Fibroblast of lung (primary cell): ENCODE measurements around the gene NUP133.

Experiments
- CTCF ChIP-seq, 2 donors: IDR thresholded peaks in 1 of 2; conservative IDR thresholded peaks in 1 of 2; 1 replicate in 1 of 2; 2 replicates in 1 of 2; pipeline ENCODE4 v1.5.1; 2011 to 2012; ENCODE audit warnings: low read length in 2 of 2, control low read depth in 1 of 2, inconsistent platforms in 1 of 2, low read depth in 1 of 2, mild to moderate bottlenecking in 1 of 2
- EZH2 ChIP-seq: IDR thresholded peaks from 2 replicates; pipeline ENCODE4 v1.5.1; 2012; ENCODE audit warnings: low read length, control low read depth, mild to moderate bottlenecking; ENCODE audit errors: missing control alignments

- TF ChIP-seq EZH2 (no peak), CTCF (conservative IDR thresholded peaks at IDR 0.05 in 1 of 2, IDR thresholded peaks at IDR 0.05 in 1 of 2; ENCODE audit: low read depth in 1 of 2, low read length in 2 of 2) (no peak)
These were observed 27.1 kb upstream of the NUP133 start for GRCh38 chr1:229535230-229535629.
